ENCODE data around the gene TBC1D24.
"Not testable (repeated sequence)": the region's sequence is repeated elsewhere in the genome, so short reads cannot be mapped to it uniquely, and the experiment has no call there.

Gene TBC1D24

DNA sequence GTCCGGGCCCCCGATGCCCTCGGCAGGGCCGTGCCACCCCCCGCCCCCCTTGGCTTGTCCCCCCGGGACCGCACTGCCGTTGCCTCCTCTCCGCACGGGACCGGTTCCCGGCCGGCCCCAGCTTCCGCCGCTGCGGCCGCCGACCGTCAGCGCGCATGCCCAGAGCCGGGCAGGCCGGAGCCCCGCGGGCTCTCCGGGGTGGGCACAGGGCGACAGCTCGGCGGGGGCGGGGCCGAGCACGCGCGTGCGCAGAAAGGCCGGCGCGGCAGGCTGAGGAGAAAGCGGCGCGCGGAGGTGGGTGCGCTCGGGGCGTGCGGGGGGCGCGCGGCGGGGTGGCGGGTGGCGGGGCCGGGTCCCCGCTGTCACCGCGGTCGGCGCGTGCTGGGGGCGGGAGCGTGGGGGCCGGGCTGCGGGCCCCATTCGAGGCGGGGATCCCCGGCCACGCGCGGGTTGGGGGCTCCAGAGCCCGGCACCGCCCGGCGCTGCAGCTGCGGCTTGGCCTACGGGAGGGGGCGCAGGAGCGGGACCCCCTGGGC lies at the start of gene TBC1D24:
TBC1D24 (plus strand) TSS at position 251 of the 536 bp plus-strand sequence. CDS start 21,022 bp downstream, outside the sequence.
- Mint-ChIP-seq H3K27me3 (peaks cover 18% of the 10 kb centered on the region), H3K36me3 (ENCODE audit: low read depth) (no peaks in the 10 kb centered on the region), H3K4me1 (ENCODE audit: low read depth) (peaks cover 25% of the 10 kb centered on the region), H3K27ac (peak within 1 kb of the TSS; percentile 85), H3K4me3 (peak within 1 kb of the TSS; percentile 80), H3K9me3 (no peaks in the 10 kb centered on the region)
- peak; percentile 91 for DNase-seq

DNA sequence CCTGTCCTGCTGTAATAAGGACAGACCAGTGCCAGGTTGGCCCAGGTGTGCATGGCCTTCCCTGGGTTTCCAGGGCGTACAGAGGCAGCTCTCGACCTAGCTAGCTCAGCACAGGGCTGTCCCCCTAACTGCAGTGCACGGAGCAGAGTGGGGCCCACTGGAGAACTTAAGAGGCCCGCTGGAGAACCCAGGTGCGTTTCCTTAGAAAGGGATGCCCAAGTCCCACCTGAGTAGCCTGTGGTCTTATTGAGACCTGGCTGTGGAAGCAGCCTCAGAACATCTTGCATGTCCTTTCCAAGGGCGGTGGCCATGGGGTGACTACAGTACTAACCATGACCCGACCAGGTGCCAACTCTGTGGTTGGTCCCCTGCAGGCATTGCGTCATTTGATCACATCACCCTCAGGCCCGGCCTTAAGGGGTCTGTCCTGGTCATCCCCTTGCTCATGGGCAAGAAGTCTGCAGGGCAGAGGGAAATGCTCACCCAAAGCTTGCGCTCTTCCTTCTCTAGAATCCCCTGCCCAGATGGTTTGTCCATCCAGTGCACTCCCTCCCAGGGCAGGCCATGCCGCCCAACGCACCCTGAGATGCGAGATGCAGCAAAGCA lies 49.0 kb upstream of the TBC1D24 start:
- DNase-seq, result no peak
- Mint-ChIP-seq H3K9me3 (no peaks in the 10 kb centered on the region), H3K4me1 (ENCODE audit: low read depth) (peaks cover 20% of the 10 kb centered on the region), H3K27ac (no peak overlapping the region), H3K27me3 (no peaks in the 10 kb centered on the region), H3K4me3 (no peak overlapping the region), H3K36me3 (ENCODE audit: low read depth) (peaks cover 12% of the 10 kb centered on the region)

- Mint-ChIP-seq H3K27ac (no peak overlapping the region), H3K27me3 (no peaks in the 10 kb centered on the region), H3K4me3 (no peak overlapping the region), H3K4me1 (ENCODE audit: low read depth) (peaks cover 22% of the 10 kb centered on the region), H3K9me3 (no peaks in the 10 kb centered on the region), H3K36me3 (ENCODE audit: low read depth) (peaks cover 19% of the 10 kb centered on the region)
- DNase-seq, result no peak
Observed at GRCh38 chr16:2426941-2427361, 48.0 kb upstream of the TBC1D24 start.

DNA sequence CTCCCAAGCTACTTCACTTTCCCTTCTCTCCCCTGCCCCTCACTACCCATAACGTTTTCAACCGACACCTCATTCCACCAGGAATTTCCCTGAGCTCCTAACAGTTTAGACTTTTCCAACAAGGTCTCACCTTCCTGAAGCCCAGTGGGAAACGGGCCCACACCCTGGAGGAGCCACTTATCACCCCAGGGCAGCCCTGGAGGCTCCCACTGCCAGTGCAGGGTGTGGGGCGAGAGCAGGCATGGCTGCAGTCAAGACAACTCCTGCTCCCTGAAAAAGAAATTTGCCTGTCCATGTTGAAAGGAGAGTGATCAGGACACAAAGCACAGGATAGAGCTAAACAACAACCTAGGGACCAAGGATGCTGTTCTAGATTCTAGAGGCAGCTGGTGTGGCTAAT lies 47.4 kb upstream of the TBC1D24 start:
- Mint-ChIP-seq H3K27ac (no peak overlapping the region), H3K9me3 (no peaks in the 10 kb centered on the region), H3K4me3 (peak overlapping the region; percentile 79), H3K27me3 (no peaks in the 10 kb centered on the region), H3K36me3 (ENCODE audit: low read depth) (peaks cover 25% of the 10 kb centered on the region), H3K4me1 (ENCODE audit: low read depth) (peaks cover 22% of the 10 kb centered on the region)
- no peak for DNase-seq

DNA sequence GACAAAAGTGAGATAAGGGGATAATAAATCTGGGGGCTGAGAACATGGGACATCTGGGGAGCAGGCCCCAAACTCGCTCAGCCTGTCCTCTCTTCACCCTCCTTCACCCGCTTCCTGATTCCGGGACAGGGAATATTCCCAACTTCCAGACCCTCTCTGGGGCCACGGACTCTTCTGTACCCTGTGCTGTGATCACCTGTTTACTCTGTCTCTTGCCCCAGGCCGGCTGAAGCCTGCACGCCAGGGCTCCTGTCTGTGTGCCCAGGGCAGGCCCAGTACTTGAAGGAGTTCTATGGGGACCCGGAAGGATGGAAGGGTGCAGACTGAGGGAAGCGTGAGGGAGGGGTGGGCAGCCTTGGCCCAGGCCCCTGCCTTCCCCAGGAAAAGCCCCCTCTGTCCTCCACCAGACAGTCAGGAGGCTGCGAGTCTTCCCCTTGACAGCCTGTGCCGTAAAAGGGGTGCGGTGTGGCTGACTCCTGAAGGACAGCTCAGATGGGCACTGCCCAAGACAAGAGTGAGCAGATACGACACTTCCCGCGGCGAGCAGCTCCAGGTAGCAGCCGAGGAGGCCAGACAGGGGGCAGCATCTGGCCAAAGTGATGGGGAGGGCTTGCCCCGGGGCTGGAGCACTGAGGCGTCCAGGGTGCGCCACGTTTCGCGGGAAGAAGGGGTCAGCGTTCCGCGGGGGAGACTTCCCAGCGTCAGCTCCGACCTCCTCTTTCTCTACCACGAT lies 46.7 kb upstream of the TBC1D24 start:
- H3K27me3 Mint-ChIP-seq, result no peaks in the 10 kb centered on the region
- peaks cover 25% of the 10 kb centered on the region for H3K4me1 Mint-ChIP-seq (ENCODE audit: low read depth)
- no peaks in the 10 kb centered on the region for H3K9me3 Mint-ChIP-seq
- H3K4me3 Mint-ChIP-seq, result peak overlapping the region; percentile 79
- no peak for DNase-seq
- peak overlapping the region; percentile 67 for H3K27ac Mint-ChIP-seq
- peaks cover 32% of the 10 kb centered on the region for H3K36me3 Mint-ChIP-seq (ENCODE audit: low read depth)

GRCh38 chr16:2428784-2429033 lies 46.2 kb upstream of the TBC1D24 start:
- H3K27ac Mint-ChIP-seq, result peak overlapping the region; percentile 67
- H3K36me3 Mint-ChIP-seq (ENCODE audit: low read depth), result peaks cover 37% of the 10 kb centered on the region
- peaks cover 26% of the 10 kb centered on the region for H3K4me1 Mint-ChIP-seq (ENCODE audit: low read depth)
- H3K4me3 Mint-ChIP-seq, result peak overlapping the region; percentile 79
- DNase-seq, result no peak
- no peaks in the 10 kb centered on the region for H3K27me3 Mint-ChIP-seq
- no peaks in the 10 kb centered on the region for H3K9me3 Mint-ChIP-seq

GRCh38 chr16:2429034-2429770 lies 45.7 kb upstream of the TBC1D24 start, which contains the start of gene CCNF:
CCNF (plus strand) TSS chr16:2429447; CDS start chr16:2429482, 35 bp downstream.
- Mint-ChIP-seq H3K27ac (peak within 1 kb of the TSS; percentile 67), H3K4me1 (ENCODE audit: low read depth) (peaks cover 26% of the 10 kb centered on the region), H3K9me3 (no peaks in the 10 kb centered on the region), H3K36me3 (ENCODE audit: low read depth) (peaks cover 40% of the 10 kb centered on the region), H3K4me3 (peak within 1 kb of the TSS; percentile 89), H3K27me3 (no peaks in the 10 kb centered on the region)
- DNase-seq, result peak; percentile 98

DNA sequence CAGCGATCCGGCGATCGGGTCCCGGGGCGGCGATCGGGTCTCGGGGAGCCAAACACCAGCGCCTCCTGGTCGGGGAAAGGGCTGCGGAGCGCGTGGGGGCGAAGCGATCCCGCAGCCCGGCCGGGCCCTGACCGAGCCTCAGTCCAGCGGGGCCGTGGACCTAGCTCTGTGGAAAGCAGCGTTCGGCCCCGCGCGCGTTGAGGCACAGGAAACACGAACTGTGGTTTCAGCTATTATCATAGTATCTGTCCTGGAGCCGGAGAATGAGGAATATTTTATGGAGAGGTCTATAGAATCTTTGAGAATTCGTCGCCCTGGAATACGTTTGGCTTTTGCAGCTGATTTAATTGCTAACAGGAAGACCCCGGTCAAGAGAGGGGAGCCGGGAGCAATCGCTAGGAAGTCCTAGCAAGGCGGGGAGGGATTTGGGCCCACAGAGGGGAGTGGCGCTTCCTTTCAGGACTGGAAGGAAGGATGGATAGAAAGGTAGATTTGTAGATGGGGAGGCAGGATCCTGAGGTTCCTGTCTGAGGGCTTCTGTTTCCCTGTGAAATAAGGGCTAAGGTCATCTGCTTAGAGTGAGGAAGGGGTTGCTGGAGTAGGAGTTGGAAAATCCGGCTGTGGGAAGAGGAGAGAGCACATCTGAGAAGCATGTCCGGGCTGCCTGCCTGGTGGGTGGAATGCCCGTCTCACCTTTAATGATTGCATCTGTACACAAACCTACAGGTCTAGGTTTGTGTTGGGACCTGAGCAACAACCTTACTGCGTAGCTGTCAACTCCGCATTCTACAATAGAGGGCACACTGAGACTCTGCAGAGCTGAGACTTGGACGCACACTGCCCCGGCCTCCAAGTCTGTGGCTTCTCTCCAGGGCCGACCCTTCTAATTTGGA lies 44.9 kb upstream of the TBC1D24 start:
- Mint-ChIP-seq H3K27ac (peak overlapping the region; percentile 58), H3K9me3 (no peaks in the 10 kb centered on the region), H3K4me3 (peak overlapping the region; percentile 89), H3K27me3 (no peaks in the 10 kb centered on the region), H3K4me1 (ENCODE audit: low read depth) (peaks cover 26% of the 10 kb centered on the region), H3K36me3 (ENCODE audit: low read depth) (peaks cover 45% of the 10 kb centered on the region)
- peak; percentile 39 for DNase-seq

- no peak overlapping the region for H3K4me3 Mint-ChIP-seq
- no peaks in the 10 kb centered on the region for H3K9me3 Mint-ChIP-seq
- no peak overlapping the region for H3K27ac Mint-ChIP-seq
- H3K4me1 Mint-ChIP-seq (ENCODE audit: low read depth), result peaks cover 26% of the 10 kb centered on the region
- no peak for DNase-seq
- peaks cover 66% of the 10 kb centered on the region for H3K36me3 Mint-ChIP-seq (ENCODE audit: low read depth)
- H3K27me3 Mint-ChIP-seq, result no peaks in the 10 kb centered on the region
Observed at GRCh38 chr16:2432286-2432685, 42.6 kb upstream of the TBC1D24 start.

- Mint-ChIP-seq H3K36me3 (ENCODE audit: low read depth) (peaks cover 72% of the 10 kb centered on the region), H3K4me1 (ENCODE audit: low read depth) (peaks cover 24% of the 10 kb centered on the region), H3K9me3 (no peaks in the 10 kb centered on the region), H3K4me3 (no peak overlapping the region), H3K27ac (no peak overlapping the region), H3K27me3 (no peaks in the 10 kb centered on the region)
- DNase-seq, result no peak
Observed at GRCh38 chr16:2432801-2433505, 42.0 kb upstream of the TBC1D24 start.

DNA sequence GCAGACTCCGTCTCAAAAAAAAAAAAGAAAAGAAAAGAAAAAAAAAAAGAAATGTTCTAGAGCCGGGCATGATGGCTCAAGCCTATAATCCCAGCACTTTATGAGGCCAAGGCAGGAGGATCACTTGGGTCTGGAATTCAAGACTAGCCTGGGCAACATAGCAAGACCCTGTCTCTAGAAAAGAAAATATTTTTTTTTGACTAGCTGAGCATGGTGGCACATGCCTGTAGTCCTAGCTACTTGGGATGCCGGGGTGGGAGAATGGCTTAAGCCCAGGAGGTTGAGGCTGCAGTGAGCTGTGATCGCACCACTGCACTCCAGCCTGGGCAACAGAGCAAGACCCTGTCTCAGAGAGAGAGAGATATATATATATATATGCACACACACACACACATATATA lies 39.7 kb upstream of the TBC1D24 start:
- peaks cover 17% of the 10 kb centered on the region for H3K4me1 Mint-ChIP-seq (ENCODE audit: low read depth)
- not testable (repeated sequence) for H3K27ac Mint-ChIP-seq, DNase-seq, H3K9me3 Mint-ChIP-seq, H3K4me3 Mint-ChIP-seq, H3K27me3 Mint-ChIP-seq
- peaks cover 90% of the 10 kb centered on the region for H3K36me3 Mint-ChIP-seq (ENCODE audit: low read depth)

DNA sequence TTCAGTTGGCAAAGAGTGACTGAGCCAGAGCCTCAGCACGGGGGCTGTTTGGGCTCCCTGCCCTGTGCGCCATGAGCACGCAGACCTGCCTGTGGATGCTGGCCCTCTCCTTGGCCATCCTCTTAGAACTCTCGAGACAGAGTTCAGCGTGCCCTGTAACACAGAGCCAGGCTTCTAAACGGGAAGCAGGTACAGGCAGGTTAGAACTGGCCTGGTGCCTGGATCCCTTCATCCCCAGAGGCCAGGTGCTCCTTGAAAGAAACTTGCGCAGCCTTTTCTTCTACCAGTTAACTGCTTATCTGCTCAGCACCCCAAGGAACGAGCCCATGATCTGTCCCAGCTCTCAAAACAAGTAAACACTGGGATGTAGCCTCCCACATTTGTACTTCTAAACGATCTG lies 38.8 kb upstream of the TBC1D24 start:
- H3K27ac Mint-ChIP-seq, result no peak overlapping the region
- H3K9me3 Mint-ChIP-seq, result no peaks in the 10 kb centered on the region
- no peak for DNase-seq
- H3K4me3 Mint-ChIP-seq, result no peak overlapping the region
- H3K4me1 Mint-ChIP-seq (ENCODE audit: low read depth), result peaks cover 10% of the 10 kb centered on the region
- no peaks in the 10 kb centered on the region for H3K27me3 Mint-ChIP-seq
- H3K36me3 Mint-ChIP-seq (ENCODE audit: low read depth), result peaks cover 88% of the 10 kb centered on the region

- peaks cover 82% of the 10 kb centered on the region for H3K36me3 Mint-ChIP-seq (ENCODE audit: low read depth)
- H3K9me3 Mint-ChIP-seq, result no peaks in the 10 kb centered on the region
- no peak for DNase-seq
- no peak overlapping the region for H3K27ac Mint-ChIP-seq
- no peak overlapping the region for H3K4me3 Mint-ChIP-seq
- H3K27me3 Mint-ChIP-seq, result no peaks in the 10 kb centered on the region
- H3K4me1 Mint-ChIP-seq (ENCODE audit: low read depth), result peaks cover 9% of the 10 kb centered on the region
Observed at GRCh38 chr16:2437032-2437790, 37.7 kb upstream of the TBC1D24 start.
